WTC11 (cell line): Measurements from ENCODE around the gene KCNMA1. TPM values are rescaled to one million over a fixed set of nuclear protein-coding genes. Genes with fewer than 3 reads are reported as not detected.

ENCODE experiments used
- ATAC-seq: fragments of 200-7000 bp; cut with Tn5 transposase; 2 replicates; pipeline ENCODE4 v1.10.0; 2021; ENCODE audit warnings: mild to moderate bottlenecking, moderate library complexity
- CTCF ChIA-PET: fragments of 300-600 bp; sonication (Branson Sonifier 250); formaldehyde crosslinking; loops from one replicate; lab custom pipeline; 2021; ENCODE audit warnings: antibody characterized with exemption; lab: Charles Lee
- POLR2A ChIA-PET: fragments of 350-600 bp; sonication (Branson Sonifier 250); formaldehyde crosslinking; loops from one replicate; lab custom pipeline; 2021; ENCODE audit warnings: antibody characterized with exemption; lab: Charles Lee
- DNase-seq: peaks from one replicate; pipeline ENCODE4 v3.0.0; 2021; ENCODE audit warnings: low spot score
- H3K27ac Mint-ChIP-seq: 2 replicates; pipeline ENCODE4 v1.8.0; 2021; ENCODE audit warnings: mixed read lengths
- H3K27me3 Mint-ChIP-seq: 2 replicates; pipeline ENCODE4 v1.8.0; 2021; ENCODE audit warnings: low read depth, mild to moderate bottlenecking, moderate library complexity, mixed read lengths
- H3K36me3 Mint-ChIP-seq: 2 replicates; pipeline ENCODE4 v1.8.0; 2021; ENCODE audit warnings: mixed read lengths
- H3K4me1 Mint-ChIP-seq: 2 replicates; pipeline ENCODE4 v1.8.0; 2022; ENCODE audit warnings: mixed read lengths
- H3K4me3 Mint-ChIP-seq: 2 replicates; pipeline ENCODE4 v1.8.0; 2021; ENCODE audit warnings: mild to moderate bottlenecking, moderate library complexity, mixed read lengths
- H3K9me3 Mint-ChIP-seq: 2 replicates; pipeline ENCODE4 v1.8.0; 2021; ENCODE audit warnings: mixed read lengths
- CBFB ChIP-seq: sonication (generic); formaldehyde crosslinking; IDR thresholded peaks from 2 replicates; pipeline ENCODE4 v1.8.1; 2022; ENCODE audit warnings: mild to moderate bottlenecking, low read depth, missing genetic modification reagents
- FOXK1 ChIP-seq: sonication (generic); formaldehyde crosslinking; IDR thresholded peaks from 2 replicates; pipeline ENCODE4 v1.8.0; 2022; ENCODE audit warnings: mild to moderate bottlenecking, moderate library complexity, missing genetic modification reagents
- IRF2 ChIP-seq: sonication (generic); formaldehyde crosslinking; IDR thresholded peaks from 2 replicates; pipeline ENCODE4 v1.8.0; 2022; ENCODE audit warnings: low read depth, missing genetic modification reagents, borderline replicate concordance
- JUN ChIP-seq: sonication (generic); formaldehyde crosslinking; IDR thresholded peaks from 2 replicates; pipeline ENCODE4 v1.8.0; 2023; ENCODE audit warnings: mild to moderate bottlenecking, missing genetic modification reagents
- PRRX2 ChIP-seq: fragments of 250-450 bp; sonication (Bioruptor Pico); IDR thresholded peaks from 2 replicates; pipeline ENCODE4 v1.8.0; 2021; ENCODE audit warnings: mild to moderate bottlenecking
- RELA ChIP-seq: sonication (generic); formaldehyde crosslinking; IDR thresholded peaks from 2 replicates; pipeline ENCODE4 v1.8.1; 2022; ENCODE audit warnings: missing genetic modification reagents, mild to moderate bottlenecking, borderline replicate concordance
- TCF7 ChIP-seq: sonication (generic); formaldehyde crosslinking; IDR thresholded peaks from 2 replicates; pipeline ENCODE4 v1.8.0; 2022; ENCODE audit warnings: mild to moderate bottlenecking, low read depth, missing genetic modification reagents, moderate library complexity
- TEAD1 ChIP-seq: sonication (generic); formaldehyde crosslinking; IDR thresholded peaks from 2 replicates; pipeline ENCODE4 v1.8.0; 2022; ENCODE audit warnings: mild to moderate bottlenecking, missing genetic modification reagents
- total RNA-seq: library from RNA; stranded (reverse); gene quantifications from 3 replicates; pipeline ENCODE4 v1.2.3, GENCODE V29; 2021
- TF ChIP-seq, protein P1 (sequence below): sonication (generic); formaldehyde crosslinking; IDR thresholded peaks from 2 replicates; pipeline ENCODE4 v1.8.1; 2022; ENCODE audit warnings: mild to moderate bottlenecking, moderate library complexity, missing genetic modification reagents
- TF ChIP-seq, protein P2 (sequence below): sonication (generic); formaldehyde crosslinking; IDR thresholded peaks from 2 replicates; pipeline ENCODE4 v1.8.1; 2022; ENCODE audit warnings: low read depth, missing genetic modification reagents, borderline replicate concordance
- TF ChIP-seq, protein P3 (sequence below): fragments of 250-450 bp; sonication (Bioruptor Pico); IDR thresholded peaks from 2 replicates; pipeline ENCODE4 v1.9.0; 2021; ENCODE audit warnings: mild to moderate bottlenecking
- TF ChIP-seq, protein P4 (sequence below): sonication (generic); formaldehyde crosslinking; conservative IDR thresholded peaks from 2 replicates; pipeline ENCODE4 v1.8.1; 2023; ENCODE audit warnings: mild to moderate bottlenecking, low read depth, missing genetic modification reagents, moderate library complexity
- TF ChIP-seq, protein P5 (sequence below): sonication (generic); formaldehyde crosslinking; IDR thresholded peaks from 2 replicates; pipeline ENCODE4 v1.8.0; 2022; ENCODE audit warnings: mild to moderate bottlenecking, missing genetic modification reagents
- TF ChIP-seq, protein P6 (sequence below): sonication (generic); formaldehyde crosslinking; IDR thresholded peaks from 2 replicates; pipeline ENCODE4 v1.8.0; 2022; ENCODE audit warnings: mild to moderate bottlenecking, missing genetic modification reagents
- TF ChIP-seq, protein P7 (sequence below): sonication (generic); formaldehyde crosslinking; IDR thresholded peaks from 2 replicates; pipeline ENCODE4 v1.8.1; 2023; ENCODE audit warnings: mild to moderate bottlenecking, missing genetic modification reagents
- TF ChIP-seq, protein P8 (sequence below): fragments of 250-450 bp; sonication (Bioruptor Pico); conservative IDR thresholded peaks from 2 replicates; pipeline ENCODE4 v1.9.0; 2021; ENCODE audit warnings: mild to moderate bottlenecking
- TF ChIP-seq, protein P9 (sequence below): sonication (generic); formaldehyde crosslinking; IDR thresholded peaks from 2 replicates; pipeline ENCODE4 v1.8.0; 2022; ENCODE audit warnings: mild to moderate bottlenecking, missing genetic modification reagents

Gene KCNMA1
- total RNA-seq, 1 experiment from 2014 or later = 7.3 TPM

DNA sequence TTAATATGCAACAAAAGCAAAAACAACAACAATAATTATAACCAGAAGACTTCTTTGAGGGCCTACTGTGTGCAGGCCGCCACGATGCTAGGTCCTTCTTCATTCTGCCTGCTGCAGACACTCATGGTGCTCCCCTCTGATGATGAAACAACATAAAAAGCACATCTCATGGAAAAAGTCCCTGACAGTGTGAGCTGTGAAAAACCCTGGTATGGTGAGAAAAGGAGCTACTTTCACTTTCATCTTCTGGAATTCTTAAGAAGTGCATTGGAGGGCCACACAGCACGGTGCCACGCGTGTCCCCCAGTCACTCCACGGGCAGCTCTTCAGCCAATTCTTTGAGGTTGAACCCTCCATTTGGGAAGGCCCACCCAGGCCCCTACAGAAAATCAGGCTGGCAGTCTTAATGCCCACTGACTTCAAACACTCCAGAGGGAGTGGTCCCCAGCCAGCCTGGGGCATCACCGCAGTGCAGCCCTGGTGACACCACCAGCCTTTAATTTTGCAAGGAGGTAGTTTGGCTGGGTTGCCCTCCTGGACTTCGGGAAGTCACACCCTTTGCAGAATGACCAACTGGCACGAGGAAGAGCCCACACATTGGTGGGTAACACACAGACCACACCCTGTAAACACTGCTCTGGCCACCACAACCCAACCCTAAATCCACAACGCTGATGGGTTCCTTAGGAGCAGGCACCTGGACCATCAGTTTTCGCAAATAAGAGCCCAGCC is 7.7 kb downstream of the KCNMA1 start:
- TF ChIP-seq, protein P1, sequence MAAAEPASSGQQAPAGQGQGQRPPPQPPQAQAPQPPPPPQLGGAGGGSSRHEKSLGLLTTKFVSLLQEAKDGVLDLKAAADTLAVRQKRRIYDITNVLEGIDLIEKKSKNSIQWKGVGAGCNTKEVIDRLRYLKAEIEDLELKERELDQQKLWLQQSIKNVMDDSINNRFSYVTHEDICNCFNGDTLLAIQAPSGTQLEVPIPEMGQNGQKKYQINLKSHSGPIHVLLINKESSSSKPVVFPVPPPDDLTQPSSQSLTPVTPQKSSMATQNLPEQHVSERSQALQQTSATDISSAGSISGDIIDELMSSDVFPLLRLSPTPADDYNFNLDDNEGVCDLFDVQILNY = no peak
- TF ChIP-seq, protein P2, sequence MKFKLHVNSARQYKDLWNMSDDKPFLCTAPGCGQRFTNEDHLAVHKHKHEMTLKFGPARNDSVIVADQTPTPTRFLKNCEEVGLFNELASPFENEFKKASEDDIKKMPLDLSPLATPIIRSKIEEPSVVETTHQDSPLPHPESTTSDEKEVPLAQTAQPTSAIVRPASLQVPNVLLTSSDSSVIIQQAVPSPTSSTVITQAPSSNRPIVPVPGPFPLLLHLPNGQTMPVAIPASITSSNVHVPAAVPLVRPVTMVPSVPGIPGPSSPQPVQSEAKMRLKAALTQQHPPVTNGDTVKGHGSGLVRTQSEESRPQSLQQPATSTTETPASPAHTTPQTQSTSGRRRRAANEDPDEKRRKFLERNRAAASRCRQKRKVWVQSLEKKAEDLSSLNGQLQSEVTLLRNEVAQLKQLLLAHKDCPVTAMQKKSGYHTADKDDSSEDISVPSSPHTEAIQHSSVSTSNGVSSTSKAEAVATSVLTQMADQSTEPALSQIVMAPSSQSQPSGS (CRISPR knock-in tag) = no peak
- POLR2A ChIA-PET = no interaction called here
- ATAC-seq = no peak
- H3K9me3 Mint-ChIP-seq = 0 out of 2 replicates have a peak, but pooled peaks cover 3% of the 10 kb centered on the region
- H3K4me1 Mint-ChIP-seq = peaks cover 26% of the 10 kb centered on the region
- CTCF ChIA-PET = interaction anchor here (1.8 kb wide), 1 partner anchor 82 kb away, joined by 6 read pairs; no protein-coding TSS in a partner anchor
- no peak overlapping the region for H3K4me3 Mint-ChIP-seq
- DNase-seq = no peak
- peaks cover 17% of the 10 kb centered on the region for H3K27me3 Mint-ChIP-seq
- no peaks in the 10 kb centered on the region for H3K36me3 Mint-ChIP-seq
- H3K27ac Mint-ChIP-seq = no peak overlapping the region

DNA sequence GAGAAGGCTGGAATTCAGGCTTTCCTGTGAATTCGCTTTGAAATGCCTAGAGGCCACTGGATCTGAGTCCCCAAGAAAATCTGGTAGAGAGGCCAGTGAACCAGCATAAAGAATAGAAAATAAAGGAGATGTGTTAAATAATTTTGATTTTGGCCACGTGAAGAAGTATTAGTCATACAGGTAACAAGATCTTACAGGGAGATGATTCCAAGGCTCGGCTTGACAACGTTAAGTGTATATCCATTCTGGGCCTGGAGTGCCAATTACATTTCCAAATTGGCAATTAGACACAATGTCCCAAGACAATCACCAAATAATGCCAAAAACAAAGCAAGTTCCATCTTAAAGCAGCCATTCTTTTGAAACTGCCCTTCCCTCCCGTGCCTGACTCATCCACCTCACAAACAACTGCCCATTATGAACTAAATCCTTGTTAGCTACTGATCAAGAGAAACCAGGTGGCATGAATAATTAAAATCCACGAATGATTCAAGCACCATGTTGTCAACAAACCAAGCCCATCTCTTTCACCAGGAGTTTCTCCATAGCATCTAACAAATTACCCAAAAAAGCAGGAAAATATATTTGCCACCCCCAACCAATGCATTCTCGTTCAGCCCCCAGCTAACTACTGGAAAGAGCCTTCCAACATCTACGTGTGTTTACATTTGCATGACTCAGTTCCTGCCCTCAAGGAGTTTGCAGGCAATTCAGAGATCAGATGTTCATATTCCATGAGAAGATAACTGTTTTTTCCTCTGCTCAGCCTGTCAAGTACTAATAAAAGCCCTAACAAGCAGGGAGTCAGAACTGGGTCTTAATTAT is 8.5 kb downstream of the KCNMA1 start:
- H3K4me1 Mint-ChIP-seq = peaks cover 24% of the 10 kb centered on the region
- DNase-seq (no peak), ATAC-seq (no peak)
- ChIA-PET POLR2A (no interaction called here), CTCF (interaction anchor here (1.8 kb wide), 1 partner anchor 82 kb away, joined by 6 read pairs; no protein-coding TSS in a partner anchor)
- H3K36me3 Mint-ChIP-seq = no peaks in the 10 kb centered on the region
- 0 out of 2 replicates have a peak, but pooled peaks cover 3% of the 10 kb centered on the region for H3K9me3 Mint-ChIP-seq
- H3K4me3 Mint-ChIP-seq = no peak overlapping the region
- H3K27ac Mint-ChIP-seq = no peak overlapping the region
- peaks cover 9% of the 10 kb centered on the region for H3K27me3 Mint-ChIP-seq
- TF ChIP-seq CBFB (CRISPR knock-in tag) = no peak
- TF ChIP-seq, protein P3, sequence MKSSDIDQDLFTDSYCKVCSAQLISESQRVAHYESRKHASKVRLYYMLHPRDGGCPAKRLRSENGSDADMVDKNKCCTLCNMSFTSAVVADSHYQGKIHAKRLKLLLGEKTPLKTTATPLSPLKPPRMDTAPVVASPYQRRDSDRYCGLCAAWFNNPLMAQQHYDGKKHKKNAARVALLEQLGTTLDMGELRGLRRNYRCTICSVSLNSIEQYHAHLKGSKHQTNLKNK (CRISPR knock-in tag) = no peak
- TF ChIP-seq, protein P1 = no peak
- TF ChIP-seq, protein P4, sequence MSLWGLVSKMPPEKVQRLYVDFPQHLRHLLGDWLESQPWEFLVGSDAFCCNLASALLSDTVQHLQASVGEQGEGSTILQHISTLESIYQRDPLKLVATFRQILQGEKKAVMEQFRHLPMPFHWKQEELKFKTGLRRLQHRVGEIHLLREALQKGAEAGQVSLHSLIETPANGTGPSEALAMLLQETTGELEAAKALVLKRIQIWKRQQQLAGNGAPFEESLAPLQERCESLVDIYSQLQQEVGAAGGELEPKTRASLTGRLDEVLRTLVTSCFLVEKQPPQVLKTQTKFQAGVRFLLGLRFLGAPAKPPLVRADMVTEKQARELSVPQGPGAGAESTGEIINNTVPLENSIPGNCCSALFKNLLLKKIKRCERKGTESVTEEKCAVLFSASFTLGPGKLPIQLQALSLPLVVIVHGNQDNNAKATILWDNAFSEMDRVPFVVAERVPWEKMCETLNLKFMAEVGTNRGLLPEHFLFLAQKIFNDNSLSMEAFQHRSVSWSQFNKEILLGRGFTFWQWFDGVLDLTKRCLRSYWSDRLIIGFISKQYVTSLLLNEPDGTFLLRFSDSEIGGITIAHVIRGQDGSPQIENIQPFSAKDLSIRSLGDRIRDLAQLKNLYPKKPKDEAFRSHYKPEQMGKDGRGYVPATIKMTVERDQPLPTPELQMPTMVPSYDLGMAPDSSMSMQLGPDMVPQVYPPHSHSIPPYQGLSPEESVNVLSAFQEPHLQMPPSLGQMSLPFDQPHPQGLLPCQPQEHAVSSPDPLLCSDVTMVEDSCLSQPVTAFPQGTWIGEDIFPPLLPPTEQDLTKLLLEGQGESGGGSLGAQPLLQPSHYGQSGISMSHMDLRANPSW (CRISPR knock-in tag) = no peak
- TF ChIP-seq, protein P5, sequence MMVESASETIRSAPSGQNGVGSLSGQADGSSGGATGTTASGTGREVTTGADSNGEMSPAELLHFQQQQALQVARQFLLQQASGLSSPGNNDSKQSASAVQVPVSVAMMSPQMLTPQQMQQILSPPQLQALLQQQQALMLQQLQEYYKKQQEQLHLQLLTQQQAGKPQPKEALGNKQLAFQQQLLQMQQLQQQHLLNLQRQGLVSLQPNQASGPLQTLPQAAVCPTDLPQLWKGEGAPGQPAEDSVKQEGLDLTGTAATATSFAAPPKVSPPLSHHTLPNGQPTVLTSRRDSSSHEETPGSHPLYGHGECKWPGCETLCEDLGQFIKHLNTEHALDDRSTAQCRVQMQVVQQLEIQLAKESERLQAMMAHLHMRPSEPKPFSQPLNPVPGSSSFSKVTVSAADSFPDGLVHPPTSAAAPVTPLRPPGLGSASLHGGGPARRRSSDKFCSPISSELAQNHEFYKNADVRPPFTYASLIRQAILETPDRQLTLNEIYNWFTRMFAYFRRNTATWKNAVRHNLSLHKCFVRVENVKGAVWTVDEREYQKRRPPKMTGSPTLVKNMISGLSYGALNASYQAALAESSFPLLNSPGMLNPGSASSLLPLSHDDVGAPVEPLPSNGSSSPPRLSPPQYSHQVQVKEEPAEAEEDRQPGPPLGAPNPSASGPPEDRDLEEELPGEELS (CRISPR knock-in tag) = no peak
- TF ChIP-seq IRF2 = no peak
- TF ChIP-seq, protein P6, sequence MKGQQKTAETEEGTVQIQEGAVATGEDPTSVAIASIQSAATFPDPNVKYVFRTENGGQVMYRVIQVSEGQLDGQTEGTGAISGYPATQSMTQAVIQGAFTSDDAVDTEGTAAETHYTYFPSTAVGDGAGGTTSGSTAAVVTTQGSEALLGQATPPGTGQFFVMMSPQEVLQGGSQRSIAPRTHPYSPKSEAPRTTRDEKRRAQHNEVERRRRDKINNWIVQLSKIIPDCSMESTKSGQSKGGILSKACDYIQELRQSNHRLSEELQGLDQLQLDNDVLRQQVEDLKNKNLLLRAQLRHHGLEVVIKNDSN (CRISPR knock-in tag) = no peak
- TF ChIP-seq, protein P7, sequence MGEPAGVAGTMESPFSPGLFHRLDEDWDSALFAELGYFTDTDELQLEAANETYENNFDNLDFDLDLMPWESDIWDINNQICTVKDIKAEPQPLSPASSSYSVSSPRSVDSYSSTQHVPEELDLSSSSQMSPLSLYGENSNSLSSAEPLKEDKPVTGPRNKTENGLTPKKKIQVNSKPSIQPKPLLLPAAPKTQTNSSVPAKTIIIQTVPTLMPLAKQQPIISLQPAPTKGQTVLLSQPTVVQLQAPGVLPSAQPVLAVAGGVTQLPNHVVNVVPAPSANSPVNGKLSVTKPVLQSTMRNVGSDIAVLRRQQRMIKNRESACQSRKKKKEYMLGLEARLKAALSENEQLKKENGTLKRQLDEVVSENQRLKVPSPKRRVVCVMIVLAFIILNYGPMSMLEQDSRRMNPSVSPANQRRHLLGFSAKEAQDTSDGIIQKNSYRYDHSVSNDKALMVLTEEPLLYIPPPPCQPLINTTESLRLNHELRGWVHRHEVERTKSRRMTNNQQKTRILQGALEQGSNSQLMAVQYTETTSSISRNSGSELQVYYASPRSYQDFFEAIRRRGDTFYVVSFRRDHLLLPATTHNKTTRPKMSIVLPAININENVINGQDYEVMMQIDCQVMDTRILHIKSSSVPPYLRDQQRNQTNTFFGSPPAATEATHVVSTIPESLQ = no peak
- no peak for TF ChIP-seq JUN (CRISPR knock-in tag)
- TF ChIP-seq TCF7 = no peak
- no peak for TF ChIP-seq RELA (CRISPR knock-in tag)
- no peak for TF ChIP-seq TEAD1 (CRISPR knock-in tag)
- no peak for TF ChIP-seq FOXK1 (CRISPR knock-in tag)
- TF ChIP-seq, protein P8, sequence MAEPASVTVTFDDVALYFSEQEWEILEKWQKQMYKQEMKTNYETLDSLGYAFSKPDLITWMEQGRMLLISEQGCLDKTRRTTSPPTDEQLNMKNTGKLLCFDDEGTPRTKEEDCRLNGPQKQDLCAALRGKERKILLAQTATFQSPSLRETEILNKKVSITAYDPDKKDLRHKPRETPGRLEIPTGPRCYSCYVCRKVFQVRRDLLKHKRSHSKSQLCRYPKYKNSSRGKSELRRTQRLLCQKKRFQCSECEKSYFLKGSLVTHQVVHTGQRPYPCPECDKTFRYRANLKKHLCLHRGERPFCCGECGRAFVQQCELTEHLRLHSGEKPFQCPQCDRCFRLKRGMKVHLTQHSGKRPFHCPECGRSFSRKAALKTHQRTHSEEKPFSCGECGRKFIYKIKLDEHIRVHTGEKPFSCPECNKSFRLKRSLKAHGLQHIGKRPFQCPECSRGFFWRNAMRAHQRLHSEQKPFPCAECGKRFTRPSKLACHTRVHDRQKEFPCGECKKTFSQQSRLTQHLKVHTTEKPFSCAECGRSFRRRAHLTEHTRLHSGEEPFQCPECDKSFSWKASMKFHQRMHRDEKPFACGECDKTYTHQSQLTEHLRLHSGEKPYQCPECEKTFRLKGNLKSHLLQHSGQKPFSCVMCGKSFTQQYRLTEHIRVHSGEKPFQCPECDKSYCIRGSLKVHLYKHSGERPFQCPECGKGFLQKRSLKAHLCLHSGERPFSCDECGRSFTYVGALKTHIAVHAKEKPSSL (CRISPR knock-in tag) = no peak
- no peak for TF ChIP-seq PRRX2
- TF ChIP-seq, protein P9, sequence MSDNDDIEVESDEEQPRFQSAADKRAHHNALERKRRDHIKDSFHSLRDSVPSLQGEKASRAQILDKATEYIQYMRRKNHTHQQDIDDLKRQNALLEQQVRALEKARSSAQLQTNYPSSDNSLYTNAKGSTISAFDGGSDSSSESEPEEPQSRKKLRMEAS (CRISPR knock-in tag) = no peak
